Adrenal gland (tissue), 12 donors: Measurements from ENCODE around the gene GYPC. TPM values are rescaled to one million over a fixed set of nuclear protein-coding genes. Genes with fewer than 3 reads are reported as not detected.
"Not testable (repeated sequence)": the region's sequence is repeated elsewhere in the genome, so short reads cannot be mapped to it uniquely, and the experiment has no call there.

Experiments
- DNase-seq, 7 donors: peaks; one replicate each; pipeline ENCODE4 v3.0.0-alpha.2; 2019 to 2020
- H3K27ac ChIP-seq, 5 donors: fragments of 200-600 bp; sonication (generic) in 4 of 5; 1 replicate in 3 of 5; 2 replicates in 2 of 5; pipeline versions ENCODE4 v1.5.1 to v1.8.0; 2016 to 2020; ENCODE audit warnings: mild to moderate bottlenecking in 1 of 5
- H3K27me3 ChIP-seq: fragments of 200-600 bp; 2 replicates; pipeline ENCODE4 v1.8.0; 2021
- H3K36me3 ChIP-seq, 2 donors: fragments of 200-600 bp; replicated peaks in 1 of 2; 1 replicate in 1 of 2; 2 replicates in 1 of 2; pipeline versions ENCODE4 v1.5.1 to v1.8.0; 2018 to 2022
- H3K4me1 ChIP-seq, 2 donors: fragments of 200-600 bp; replicated peaks in 1 of 2; 1 replicate in 1 of 2; 2 replicates in 1 of 2; pipeline versions ENCODE4 v1.5.1 to v1.8.0; 2018 to 2021
- H3K4me3 ChIP-seq, 4 donors: fragments of 200-600 bp; sonication (generic) in 3 of 4; one replicate each; pipeline ENCODE4 v1.5.1; 2016 to 2018
- H3K9me3 ChIP-seq, 3 donors: fragments of 200-600 bp; sonication (generic) in 1 of 3; replicated peaks in 1 of 3; 1 replicate in 2 of 3; 2 replicates in 1 of 3; pipeline versions ENCODE4 v1.5.1 to v1.8.0; 2016 to 2021
- POLR2A ChIP-seq, 2 donors: fragments of 450-650 bp; IDR thresholded peaks; one replicate each; pipeline ENCODE4 v1.6.1; 2017; ENCODE audit warnings: antibody characterized with exemption in 2 of 2, mild to moderate bottlenecking in 2 of 2, moderate library complexity in 1 of 2
- WGBS, 4 donors: extraction: QIAGEN DNeasy Blood & Tissue Kit in 2 of 4; methylation state at CpG; one replicate each; pipeline versions ENCODE4 v1.1.5 to v1.1.7; 2013 to 2017; 5-methylcytosine and 5-hydroxymethylcytosine counted together
- intact Hi-C, 2 donors: fragments of 100-400 bp; cut with DNase I; formaldehyde crosslinking; loops; one replicate each; pipeline versions ENCODE4 v1.14.1 to v1.15.0; 2022 to 2023
- polyA plus RNA-seq, 3 donors: library from polyadenylated mRNA; stranded (reverse); fragments of 200-250 nt in 2 of 3; fragments of 350-450 nt in 1 of 3; fragmentation: Illumina TruSeq in 1 of 3; extraction: RNeasy Lipid Tissue Mini Kit (QIAGEN cat#74804) in 1 of 3; gene quantifications; one replicate each; pipeline ENCODE4 v1.2.3, GENCODE V29; 2013 to 2014
- total RNA-seq, 9 donors: library from RNA; depleted of rRNA in 4 of 9; stranded (reverse); fragments of >200 nt in 4 of 9; fragments of 120-200 nt in 1 of 9; fragmentation: NEBNext Ultra II Directional in 1 of 9; extraction: Animal tissue kit (Norgen Biotek cat#: 25700) in 1 of 9; gene quantifications; one replicate each; pipeline versions ENCODE4 v1.1.0 to v1.2.4, GENCODE V29; 2013 to 2023
- TF ChIP-seq, protein P1 (sequence below), 6 experiments: fragments of 450-650 bp in 4 of 6; fragments of 200-600 bp in 2 of 6; sonication (generic) in 1 of 6; IDR thresholded peaks; 1 replicate in 5 of 6; 2 replicates in 1 of 6; pipeline versions ENCODE4 v1.5.1 to v1.8.0; 2016 to 2021; ENCODE audit warnings: antibody characterized with exemption in 6 of 6, mild to moderate bottlenecking in 2 of 6, moderate library complexity in 1 of 6
- donor health status: healthy with polysubstance abuse.
- donor health status: Bipolar disorder and iron deficiency.
- donor health status: DM: yes; HTN: yes; CAD: no.
- donor health status: DM: no; HTN: no; CAD: no.
- donor health status: DM: no; HTN: no; CAD: no.
- donor health status: DM: yes; HTN: yes; CAD: no.

Gene GYPC
- total and polyA plus RNA-seq, 12 donors = 84.3 to 225 (median 127) TPM

- Histone ChIP-seq H3K27me3 (no peaks in the 10 kb centered on the region), H3K4me1 (no peaks in the 10 kb centered on the region), H3K27ac (no peak overlapping the region), H3K4me3 (no peak overlapping the region), H3K9me3 (no peaks in the 10 kb centered on the region), H3K36me3 (peaks cover 0 to 12% of the 10 kb centered on the region in 2 donors)
- intact Hi-C loops = no loop called here
- 88 to 96% (median 93%) methylated on average over 3 to 5 of the region's 5 CpGs for WGBS, 4 donors
- TF ChIP-seq, protein P1, sequence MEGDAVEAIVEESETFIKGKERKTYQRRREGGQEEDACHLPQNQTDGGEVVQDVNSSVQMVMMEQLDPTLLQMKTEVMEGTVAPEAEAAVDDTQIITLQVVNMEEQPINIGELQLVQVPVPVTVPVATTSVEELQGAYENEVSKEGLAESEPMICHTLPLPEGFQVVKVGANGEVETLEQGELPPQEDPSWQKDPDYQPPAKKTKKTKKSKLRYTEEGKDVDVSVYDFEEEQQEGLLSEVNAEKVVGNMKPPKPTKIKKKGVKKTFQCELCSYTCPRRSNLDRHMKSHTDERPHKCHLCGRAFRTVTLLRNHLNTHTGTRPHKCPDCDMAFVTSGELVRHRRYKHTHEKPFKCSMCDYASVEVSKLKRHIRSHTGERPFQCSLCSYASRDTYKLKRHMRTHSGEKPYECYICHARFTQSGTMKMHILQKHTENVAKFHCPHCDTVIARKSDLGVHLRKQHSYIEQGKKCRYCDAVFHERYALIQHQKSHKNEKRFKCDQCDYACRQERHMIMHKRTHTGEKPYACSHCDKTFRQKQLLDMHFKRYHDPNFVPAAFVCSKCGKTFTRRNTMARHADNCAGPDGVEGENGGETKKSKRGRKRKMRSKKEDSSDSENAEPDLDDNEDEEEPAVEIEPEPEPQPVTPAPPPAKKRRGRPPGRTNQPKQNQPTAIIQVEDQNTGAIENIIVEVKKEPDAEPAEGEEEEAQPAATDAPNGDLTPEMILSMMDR (IDR thresholded peaks at IDR 0.05) = no peak
- no peak for TF ChIP-seq POLR2A (IDR thresholded peaks at IDR 0.05)
- DNase-seq = no peak
Measured at GRCh38 chr2:126686286-126686685, 30.3 kb downstream of the GYPC start.

DNA sequence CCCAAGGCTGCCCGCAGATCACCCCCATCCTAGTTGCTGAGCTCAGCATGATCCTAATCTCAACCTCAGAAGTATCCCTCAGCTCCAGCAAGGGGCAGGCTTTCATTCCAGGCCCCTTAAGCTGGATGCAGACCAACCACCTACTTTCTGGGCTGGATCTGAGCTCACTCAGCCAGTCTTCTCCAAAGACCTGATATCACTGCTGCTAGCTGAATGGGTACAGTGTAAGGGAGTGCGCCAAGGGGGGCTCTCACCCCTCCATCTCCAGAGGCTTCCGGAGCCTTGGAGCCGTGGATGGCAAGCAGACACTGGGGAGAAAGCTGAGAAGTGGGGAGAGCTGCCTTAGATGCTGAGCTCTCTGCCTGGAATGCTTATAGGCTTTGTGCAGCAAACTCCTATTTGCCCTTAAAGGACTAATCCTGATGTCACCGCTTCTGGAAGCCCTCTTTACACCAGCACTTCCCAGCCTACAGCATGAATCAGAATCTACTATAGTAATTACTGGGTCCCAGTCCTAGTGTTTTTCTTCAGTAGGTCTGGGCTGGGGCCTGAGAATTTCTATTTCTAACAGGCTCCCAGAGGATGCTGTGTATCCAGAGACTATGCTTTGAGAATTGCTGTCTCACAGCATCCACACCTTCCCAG, 31.0 kb downstream of the GYPC start:
- TF ChIP-seq POLR2A (IDR thresholded peaks at IDR 0.05) = no peak
- TF ChIP-seq, protein P1 (IDR thresholded peaks at IDR 0.05) = no peak
- peaks cover 0 to 16% of the 10 kb centered on the region in 2 donors for H3K36me3 ChIP-seq
- WGBS, 4 donors = 94 to 100% (median 97%) methylated on average over 5 of the region's 5 CpGs

DNA sequence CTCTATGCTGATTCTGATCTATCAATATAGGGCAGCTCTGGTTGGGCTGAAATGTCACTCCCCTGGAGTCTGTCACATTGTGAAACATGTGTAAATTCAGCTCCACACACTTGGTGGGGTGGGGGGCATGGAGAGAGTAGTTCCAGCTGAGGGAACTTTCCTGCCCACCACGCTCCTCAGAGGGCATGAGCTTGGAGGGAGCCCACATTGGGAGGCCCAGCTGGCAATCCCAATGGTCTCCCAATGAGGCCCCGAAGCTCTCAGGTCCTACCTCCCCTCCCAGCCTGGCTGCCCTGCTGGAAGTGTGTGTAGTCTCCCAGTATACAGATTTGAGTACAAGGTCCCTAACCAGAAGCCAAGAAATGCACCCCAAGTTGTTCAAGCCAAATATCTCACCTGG, 31.5 kb downstream of the GYPC start:
- TF ChIP-seq POLR2A (IDR thresholded peaks at IDR 0.05) = no peak
- TF ChIP-seq, protein P1 (IDR thresholded peaks at IDR 0.05) = no peak
- WGBS, 4 donors = 82 to 98% (median 94%) methylated on average over 2 of the region's 2 CpGs; no CpG with 5 or more reads in 1 of the 4 donors
- H3K27ac ChIP-seq = no peak overlapping the region

More for the DNA sequence above, 31.0 kb downstream of the GYPC start:
- no peak overlapping the region for H3K27ac ChIP-seq
- no peaks in the 10 kb centered on the region for H3K9me3 ChIP-seq
- H3K4me1 ChIP-seq = no peaks in the 10 kb centered on the region
- H3K27me3 ChIP-seq = no peaks in the 10 kb centered on the region
- no peak for DNase-seq
- no peak overlapping the region for H3K4me3 ChIP-seq
- intact Hi-C loops = no loop called here

DNA sequence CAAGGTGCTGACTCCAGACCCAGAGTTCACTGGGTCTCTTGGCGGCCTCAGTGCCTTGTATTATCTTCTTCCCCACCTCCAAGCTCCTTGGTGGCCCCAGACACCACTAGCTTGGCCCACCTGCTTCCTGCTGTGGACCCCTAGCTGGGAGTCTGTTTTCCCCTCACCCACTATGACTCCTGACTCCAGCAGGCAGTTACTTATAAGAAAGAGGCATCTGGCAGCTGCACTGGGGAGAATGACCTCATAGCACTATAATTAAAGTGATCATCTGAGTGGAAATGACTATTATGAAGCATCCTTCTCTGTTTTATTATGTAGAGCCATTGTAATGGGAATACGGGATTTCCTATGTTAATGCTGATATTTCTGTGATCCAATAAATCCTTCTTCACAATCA, 32.6 kb downstream of the GYPC start:
- intact Hi-C loops, H3K9me3 ChIP-seq, H3K4me3 ChIP-seq, H3K4me1 ChIP-seq, H3K27ac ChIP-seq, H3K27me3 ChIP-seq: not testable (repeated sequence)
- H3K36me3 ChIP-seq = peaks cover 0 to 19% of the 10 kb centered on the region in 2 donors
- peak in 1 of 7 donors; percentile 45 for DNase-seq
- 74 to 94% (median 83%) methylated on average over 2 of the region's 2 CpGs for WGBS, 4 donors

More for the DNA sequence above, 31.5 kb downstream of the GYPC start:
- Histone ChIP-seq H3K4me3 (no peak overlapping the region), H3K27me3 (no peaks in the 10 kb centered on the region), H3K4me1 (no peaks in the 10 kb centered on the region), H3K9me3 (no peaks in the 10 kb centered on the region), H3K36me3 (peaks cover 0 to 16% of the 10 kb centered on the region in 2 donors)
- intact Hi-C loops = no loop called here
- DNase-seq = no peak

DNA sequence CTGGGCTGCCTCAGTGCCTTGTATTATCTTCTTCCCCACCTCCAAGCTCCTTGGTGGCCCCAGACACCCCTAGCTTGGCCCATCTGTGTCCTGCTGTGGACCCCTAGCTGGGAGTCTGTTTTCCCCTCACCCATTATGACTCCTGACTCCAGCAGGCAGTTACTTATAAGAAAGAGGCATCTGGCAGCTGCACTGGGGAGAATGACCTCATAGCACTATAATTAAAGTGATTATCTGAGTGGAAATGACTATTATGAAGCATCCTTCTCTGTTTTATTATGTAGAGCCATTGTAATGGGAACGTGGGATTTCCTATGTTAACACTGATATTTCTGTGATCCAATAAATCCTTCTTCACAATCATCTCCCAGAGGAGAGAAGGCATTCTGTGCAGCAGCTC, 36.3 kb downstream of the GYPC start:
- peak in 1 of 7 donors; percentile 31 for DNase-seq
- H3K27ac ChIP-seq, H3K4me3 ChIP-seq, H3K4me1 ChIP-seq, H3K9me3 ChIP-seq, intact Hi-C loops, H3K27me3 ChIP-seq: not testable (repeated sequence)
- peaks cover 0 to 30% of the 10 kb centered on the region in 2 donors for H3K36me3 ChIP-seq
- WGBS, 4 donors = 28 to 73% (median 58%) methylated on average over 1 of the region's 1 CpG

DNA sequence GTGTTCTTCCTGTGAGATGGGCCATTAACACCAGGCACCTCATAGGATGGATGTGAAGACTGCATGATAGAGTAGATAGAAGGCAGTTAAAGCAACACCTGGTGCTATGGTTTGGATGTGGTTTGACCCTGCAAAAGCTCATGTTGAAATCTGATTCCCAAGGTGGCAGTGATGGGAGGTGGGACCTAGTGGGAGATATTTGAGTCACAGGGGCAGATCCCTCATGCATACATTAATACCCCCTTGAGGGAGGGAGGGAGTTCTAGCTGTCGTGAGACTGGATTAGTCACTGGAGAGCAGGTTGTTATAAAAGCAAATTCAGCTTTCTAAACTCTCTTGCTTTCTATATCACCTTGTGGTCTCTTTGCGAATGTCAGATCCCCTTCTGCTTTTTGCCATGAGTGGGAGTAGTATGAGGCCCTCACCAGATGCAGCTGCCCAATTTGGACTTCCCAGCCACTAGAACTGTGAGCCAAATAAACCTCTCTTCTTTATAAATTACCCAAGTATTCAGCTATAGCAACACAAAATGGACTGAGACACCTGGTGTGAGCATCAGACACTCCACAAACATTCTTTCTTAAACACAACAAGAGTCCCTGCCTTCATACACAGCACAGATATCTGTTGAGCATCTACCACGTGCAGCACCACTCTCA, 37.1 kb downstream of the GYPC start:
- H3K27ac ChIP-seq, intact Hi-C loops, H3K9me3 ChIP-seq, H3K27me3 ChIP-seq, H3K4me3 ChIP-seq, H3K4me1 ChIP-seq: not testable (repeated sequence)
- peak in 1 of 7 donors; percentile 1 for DNase-seq
- 85 to 100% (median 95%) methylated on average over 2 to 3 of the region's 3 CpGs for WGBS, 4 donors
- H3K36me3 ChIP-seq = peaks cover 0 to 38% of the 10 kb centered on the region in 2 donors
